H1 (cell line): ENCODE data around the gene MTHFS.

ENCODE experiments used
- CEBPB ChIP-seq: IDR thresholded peaks from 2 replicates; pipeline ENCODE4 v1.6.1; 2012; ENCODE audit warnings: low read depth, low read length
- CHD2 ChIP-seq: IDR thresholded peaks from 2 replicates; pipeline ENCODE4 v1.6.1; 2012; ENCODE audit warnings: low read length, improper control_type of control experiment
- CTCF ChIP-seq, 3 experiments: IDR thresholded peaks; 1 replicate in 2 of 3; 2 replicates in 1 of 3; pipeline versions ENCODE4 v1.5.1 to v1.6.1; 2011; ENCODE audit warnings: low read length in 3 of 3, mild to moderate bottlenecking in 3 of 3, inconsistent platforms in 2 of 3, low read depth in 1 of 3, moderate library complexity in 1 of 3; ENCODE audit not compliant: insufficient read depth in 1 of 3; ENCODE audit errors: control extremely low read depth in 1 of 3
- E2F6 ChIP-seq: IDR thresholded peaks from 2 replicates; pipeline ENCODE4 v1.6.1; 2012; ENCODE audit warnings: inconsistent platforms
- GTF2F1 ChIP-seq: IDR thresholded peaks from 2 replicates; pipeline ENCODE4 v1.6.1; 2012; ENCODE audit warnings: low read depth, low read length, improper control_type of control experiment, borderline replicate concordance
- JUND ChIP-seq: IDR thresholded peaks from 2 replicates; pipeline ENCODE4 v1.6.1; 2011; ENCODE audit warnings: mild to moderate bottlenecking, improper control_type of control experiment, low read length
- KDM1A ChIP-seq: fragments of 200-600, 300-600 bp; sonication (generic); IDR thresholded peaks from 2 replicates; pipeline ENCODE4 v1.7.1; 2016; ENCODE audit warnings: mild to moderate bottlenecking, low read length, borderline replicate concordance
- MAX ChIP-seq: IDR thresholded peaks from 2 replicates; pipeline ENCODE4 v1.6.1; 2012; ENCODE audit warnings: inconsistent platforms
- POLR2A ChIP-seq, 2 experiments: IDR thresholded peaks; 1 replicate in 1 of 2; 2 replicates in 1 of 2; pipeline ENCODE4 v1.6.1; 2011; ENCODE audit warnings: low read depth in 2 of 2, low read length in 2 of 2, mild to moderate bottlenecking in 2 of 2; ENCODE audit errors: control extremely low read depth in 1 of 2
- RXRA ChIP-seq: IDR thresholded peaks from 2 replicates; pipeline ENCODE4 v1.6.1; 2011; ENCODE audit warnings: low read depth, mild to moderate bottlenecking, low read length, moderate library complexity; ENCODE audit not compliant: insufficient read depth
- SRF ChIP-seq: IDR thresholded peaks from 2 replicates; pipeline ENCODE4 v1.6.1; 2011; ENCODE audit warnings: mild to moderate bottlenecking, low read depth, low read length, moderate library complexity
- ZNF274 ChIP-seq: IDR thresholded peaks from 2 replicates; pipeline ENCODE4 v1.7.0; 2012; ENCODE audit warnings: low read length, borderline replicate concordance; ENCODE audit errors: extremely low read depth

GRCh38 chr15:79903626-79904025, 6.8 kb upstream of the MTHFS start:
- TF ChIP-seq CEBPB (no peak), POLR2A (IDR thresholded peaks at IDR 0.05; ENCODE audit: control extremely low read depth in 1 of 2, low read depth in 2 of 2, low read length in 2 of 2) (no peak), SRF (no peak), E2F6 (no peak), CTCF (IDR thresholded peaks at IDR 0.05; ENCODE audit: control extremely low read depth in 1 of 3, insufficient read depth in 1 of 3, low read depth in 1 of 3, low read length in 3 of 3) (no peak), KDM1A (no peak), ZNF274 (no peak), RXRA (no peak), CHD2 (no peak), JUND (no peak), MAX (no peak), GTF2F1 (no peak)
